Measurements from ENCODE around the gene CACNA2D2. TPM values are rescaled to one million over a fixed set of nuclear protein-coding genes. Genes with fewer than 3 reads are reported as not detected.

Gene CACNA2D2
- total RNA-seq, 1 experiment from 2014 or later: 22.0 TPM

GRCh38 chr3:50412231-50412754, 91.1 kb downstream of the CACNA2D2 start:
- no peaks in the 10 kb centered on the region for H3K9me3 Mint-ChIP-seq
- ATAC-seq: no peak
- no peak overlapping the region for H3K4me3 Mint-ChIP-seq
- ChIA-PET CTCF (interaction anchor here (0.7 to 0.9 kb wide), 2 partner anchors 43 to 137 kb away, joined by 3 to 4 read pairs; no protein-coding TSS in a partner anchor), POLR2A (no interaction called here)
- H3K4me1 Mint-ChIP-seq: peaks cover 6% of the 10 kb centered on the region
- no peak overlapping the region for H3K27ac Mint-ChIP-seq
- TF ChIP-seq, protein P1, sequence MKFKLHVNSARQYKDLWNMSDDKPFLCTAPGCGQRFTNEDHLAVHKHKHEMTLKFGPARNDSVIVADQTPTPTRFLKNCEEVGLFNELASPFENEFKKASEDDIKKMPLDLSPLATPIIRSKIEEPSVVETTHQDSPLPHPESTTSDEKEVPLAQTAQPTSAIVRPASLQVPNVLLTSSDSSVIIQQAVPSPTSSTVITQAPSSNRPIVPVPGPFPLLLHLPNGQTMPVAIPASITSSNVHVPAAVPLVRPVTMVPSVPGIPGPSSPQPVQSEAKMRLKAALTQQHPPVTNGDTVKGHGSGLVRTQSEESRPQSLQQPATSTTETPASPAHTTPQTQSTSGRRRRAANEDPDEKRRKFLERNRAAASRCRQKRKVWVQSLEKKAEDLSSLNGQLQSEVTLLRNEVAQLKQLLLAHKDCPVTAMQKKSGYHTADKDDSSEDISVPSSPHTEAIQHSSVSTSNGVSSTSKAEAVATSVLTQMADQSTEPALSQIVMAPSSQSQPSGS (CRISPR knock-in tag; IDR thresholded peaks at IDR 0.05; ENCODE audit: borderline replicate concordance, low read depth): no peak
- TF ChIP-seq SOX15 (CRISPR knock-in tag; IDR thresholded peaks at IDR 0.05) (no peak), GABPB1 (CRISPR knock-in tag; IDR thresholded peaks at IDR 0.05) (no peak), USF2 (CRISPR knock-in tag; IDR thresholded peaks at IDR 0.05) (peak; percentile 44; the same call in 1 of the 2 replicates)
- TF ChIP-seq, protein P2, sequence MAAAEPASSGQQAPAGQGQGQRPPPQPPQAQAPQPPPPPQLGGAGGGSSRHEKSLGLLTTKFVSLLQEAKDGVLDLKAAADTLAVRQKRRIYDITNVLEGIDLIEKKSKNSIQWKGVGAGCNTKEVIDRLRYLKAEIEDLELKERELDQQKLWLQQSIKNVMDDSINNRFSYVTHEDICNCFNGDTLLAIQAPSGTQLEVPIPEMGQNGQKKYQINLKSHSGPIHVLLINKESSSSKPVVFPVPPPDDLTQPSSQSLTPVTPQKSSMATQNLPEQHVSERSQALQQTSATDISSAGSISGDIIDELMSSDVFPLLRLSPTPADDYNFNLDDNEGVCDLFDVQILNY (CRISPR knock-in tag; IDR thresholded peaks at IDR 0.05): no peak
- DNase-seq (ENCODE audit: low spot score): no peak
- H3K36me3 Mint-ChIP-seq: no peaks in the 10 kb centered on the region
- H3K27me3 Mint-ChIP-seq (ENCODE audit: low read depth): no peaks in the 10 kb centered on the region

DNA sequence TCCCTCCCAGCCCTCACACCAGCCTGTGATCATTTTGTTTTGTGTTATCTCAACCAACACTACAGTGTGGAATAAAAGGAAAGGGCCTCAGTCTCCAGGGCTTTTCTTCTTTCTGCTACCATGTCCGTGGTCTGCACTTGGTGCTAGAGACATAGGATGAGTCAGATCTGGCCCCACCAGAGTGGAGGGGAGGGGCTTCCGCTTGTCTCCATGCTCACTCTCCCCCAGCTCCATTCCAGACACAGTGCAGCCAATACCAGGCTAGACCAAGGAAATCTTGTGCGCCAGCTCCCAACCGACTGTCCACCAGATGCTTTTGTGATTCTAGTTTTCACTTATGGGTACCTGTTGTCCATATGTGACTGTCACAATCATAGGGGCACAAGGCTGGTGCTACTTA, 92.2 kb downstream of the CACNA2D2 start:
- CTCF ChIA-PET: interaction anchor here (0.6 to 0.9 kb wide), 3 partner anchors 90 to 153 kb away, joined by 4 to 6 read pairs (median 4); no protein-coding TSS in a partner anchor

More for the DNA sequence above, 92.2 kb downstream of the CACNA2D2 start:
- peaks cover 6% of the 10 kb centered on the region for H3K4me1 Mint-ChIP-seq
- no peak overlapping the region for H3K4me3 Mint-ChIP-seq
- H3K27me3 Mint-ChIP-seq (ENCODE audit: low read depth): no peaks in the 10 kb centered on the region; the same call in 1 of the 2 replicates
- H3K27ac Mint-ChIP-seq: no peak overlapping the region
- H3K36me3 Mint-ChIP-seq: no peaks in the 10 kb centered on the region
- TF ChIP-seq, protein P3, sequence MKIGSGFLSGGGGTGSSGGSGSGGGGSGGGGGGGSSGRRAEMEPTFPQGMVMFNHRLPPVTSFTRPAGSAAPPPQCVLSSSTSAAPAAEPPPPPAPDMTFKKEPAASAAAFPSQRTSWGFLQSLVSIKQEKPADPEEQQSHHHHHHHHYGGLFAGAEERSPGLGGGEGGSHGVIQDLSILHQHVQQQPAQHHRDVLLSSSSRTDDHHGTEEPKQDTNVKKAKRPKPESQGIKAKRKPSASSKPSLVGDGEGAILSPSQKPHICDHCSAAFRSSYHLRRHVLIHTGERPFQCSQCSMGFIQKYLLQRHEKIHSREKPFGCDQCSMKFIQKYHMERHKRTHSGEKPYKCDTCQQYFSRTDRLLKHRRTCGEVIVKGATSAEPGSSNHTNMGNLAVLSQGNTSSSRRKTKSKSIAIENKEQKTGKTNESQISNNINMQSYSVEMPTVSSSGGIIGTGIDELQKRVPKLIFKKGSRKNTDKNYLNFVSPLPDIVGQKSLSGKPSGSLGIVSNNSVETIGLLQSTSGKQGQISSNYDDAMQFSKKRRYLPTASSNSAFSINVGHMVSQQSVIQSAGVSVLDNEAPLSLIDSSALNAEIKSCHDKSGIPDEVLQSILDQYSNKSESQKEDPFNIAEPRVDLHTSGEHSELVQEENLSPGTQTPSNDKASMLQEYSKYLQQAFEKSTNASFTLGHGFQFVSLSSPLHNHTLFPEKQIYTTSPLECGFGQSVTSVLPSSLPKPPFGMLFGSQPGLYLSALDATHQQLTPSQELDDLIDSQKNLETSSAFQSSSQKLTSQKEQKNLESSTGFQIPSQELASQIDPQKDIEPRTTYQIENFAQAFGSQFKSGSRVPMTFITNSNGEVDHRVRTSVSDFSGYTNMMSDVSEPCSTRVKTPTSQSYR (CRISPR knock-in tag; IDR thresholded peaks at IDR 0.05): no peak
- TF ChIP-seq, protein P4, sequence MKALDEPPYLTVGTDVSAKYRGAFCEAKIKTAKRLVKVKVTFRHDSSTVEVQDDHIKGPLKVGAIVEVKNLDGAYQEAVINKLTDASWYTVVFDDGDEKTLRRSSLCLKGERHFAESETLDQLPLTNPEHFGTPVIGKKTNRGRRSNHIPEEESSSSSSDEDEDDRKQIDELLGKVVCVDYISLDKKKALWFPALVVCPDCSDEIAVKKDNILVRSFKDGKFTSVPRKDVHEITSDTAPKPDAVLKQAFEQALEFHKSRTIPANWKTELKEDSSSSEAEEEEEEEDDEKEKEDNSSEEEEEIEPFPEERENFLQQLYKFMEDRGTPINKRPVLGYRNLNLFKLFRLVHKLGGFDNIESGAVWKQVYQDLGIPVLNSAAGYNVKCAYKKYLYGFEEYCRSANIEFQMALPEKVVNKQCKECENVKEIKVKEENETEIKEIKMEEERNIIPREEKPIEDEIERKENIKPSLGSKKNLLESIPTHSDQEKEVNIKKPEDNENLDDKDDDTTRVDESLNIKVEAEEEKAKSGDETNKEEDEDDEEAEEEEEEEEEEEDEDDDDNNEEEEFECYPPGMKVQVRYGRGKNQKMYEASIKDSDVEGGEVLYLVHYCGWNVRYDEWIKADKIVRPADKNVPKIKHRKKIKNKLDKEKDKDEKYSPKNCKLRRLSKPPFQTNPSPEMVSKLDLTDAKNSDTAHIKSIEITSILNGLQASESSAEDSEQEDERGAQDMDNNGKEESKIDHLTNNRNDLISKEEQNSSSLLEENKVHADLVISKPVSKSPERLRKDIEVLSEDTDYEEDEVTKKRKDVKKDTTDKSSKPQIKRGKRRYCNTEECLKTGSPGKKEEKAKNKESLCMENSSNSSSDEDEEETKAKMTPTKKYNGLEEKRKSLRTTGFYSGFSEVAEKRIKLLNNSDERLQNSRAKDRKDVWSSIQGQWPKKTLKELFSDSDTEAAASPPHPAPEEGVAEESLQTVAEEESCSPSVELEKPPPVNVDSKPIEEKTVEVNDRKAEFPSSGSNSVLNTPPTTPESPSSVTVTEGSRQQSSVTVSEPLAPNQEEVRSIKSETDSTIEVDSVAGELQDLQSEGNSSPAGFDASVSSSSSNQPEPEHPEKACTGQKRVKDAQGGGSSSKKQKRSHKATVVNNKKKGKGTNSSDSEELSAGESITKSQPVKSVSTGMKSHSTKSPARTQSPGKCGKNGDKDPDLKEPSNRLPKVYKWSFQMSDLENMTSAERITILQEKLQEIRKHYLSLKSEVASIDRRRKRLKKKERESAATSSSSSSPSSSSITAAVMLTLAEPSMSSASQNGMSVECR (CRISPR knock-in tag; IDR thresholded peaks at IDR 0.05; ENCODE audit: borderline replicate concordance): no peak
- TF ChIP-seq RORB (CRISPR knock-in tag; IDR thresholded peaks at IDR 0.05): no peak
- no peak for TF ChIP-seq E2F4 (CRISPR knock-in tag; IDR thresholded peaks at IDR 0.05; ENCODE audit: borderline replicate concordance, low read depth)
- TF ChIP-seq, protein P5, sequence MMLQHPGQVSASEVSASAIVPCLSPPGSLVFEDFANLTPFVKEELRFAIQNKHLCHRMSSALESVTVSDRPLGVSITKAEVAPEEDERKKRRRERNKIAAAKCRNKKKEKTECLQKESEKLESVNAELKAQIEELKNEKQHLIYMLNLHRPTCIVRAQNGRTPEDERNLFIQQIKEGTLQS (CRISPR knock-in tag; conservative IDR thresholded peaks at IDR 0.05): no peak
- no peak for TF ChIP-seq SOX15 (CRISPR knock-in tag; IDR thresholded peaks at IDR 0.05)
- H3K9me3 Mint-ChIP-seq: no peaks in the 10 kb centered on the region
- ATAC-seq (no peak), DNase-seq (ENCODE audit: low spot score) (no peak)
- POLR2A ChIA-PET: no interaction called here
